22Rv1 (cell line): ENCODE measurements around the gene PHOX2A.
A peak's percentile ranks its signal among the peaks of the same experiment; 100 is the strongest.

ENCODE experiments used
- ZFX ChIP-seq: fragments of 450-650 bp; IDR thresholded peaks from 2 replicates; pipeline ENCODE4 v1.6.1; 2017; ENCODE audit warnings: antibody characterized with exemption, borderline replicate concordance
- TF ChIP-seq, protein P1 (sequence below): fragments of 450-650 bp; IDR thresholded peaks from 2 replicates; pipeline ENCODE4 v1.5.1; 2017; ENCODE audit warnings: mild to moderate bottlenecking

DNA sequence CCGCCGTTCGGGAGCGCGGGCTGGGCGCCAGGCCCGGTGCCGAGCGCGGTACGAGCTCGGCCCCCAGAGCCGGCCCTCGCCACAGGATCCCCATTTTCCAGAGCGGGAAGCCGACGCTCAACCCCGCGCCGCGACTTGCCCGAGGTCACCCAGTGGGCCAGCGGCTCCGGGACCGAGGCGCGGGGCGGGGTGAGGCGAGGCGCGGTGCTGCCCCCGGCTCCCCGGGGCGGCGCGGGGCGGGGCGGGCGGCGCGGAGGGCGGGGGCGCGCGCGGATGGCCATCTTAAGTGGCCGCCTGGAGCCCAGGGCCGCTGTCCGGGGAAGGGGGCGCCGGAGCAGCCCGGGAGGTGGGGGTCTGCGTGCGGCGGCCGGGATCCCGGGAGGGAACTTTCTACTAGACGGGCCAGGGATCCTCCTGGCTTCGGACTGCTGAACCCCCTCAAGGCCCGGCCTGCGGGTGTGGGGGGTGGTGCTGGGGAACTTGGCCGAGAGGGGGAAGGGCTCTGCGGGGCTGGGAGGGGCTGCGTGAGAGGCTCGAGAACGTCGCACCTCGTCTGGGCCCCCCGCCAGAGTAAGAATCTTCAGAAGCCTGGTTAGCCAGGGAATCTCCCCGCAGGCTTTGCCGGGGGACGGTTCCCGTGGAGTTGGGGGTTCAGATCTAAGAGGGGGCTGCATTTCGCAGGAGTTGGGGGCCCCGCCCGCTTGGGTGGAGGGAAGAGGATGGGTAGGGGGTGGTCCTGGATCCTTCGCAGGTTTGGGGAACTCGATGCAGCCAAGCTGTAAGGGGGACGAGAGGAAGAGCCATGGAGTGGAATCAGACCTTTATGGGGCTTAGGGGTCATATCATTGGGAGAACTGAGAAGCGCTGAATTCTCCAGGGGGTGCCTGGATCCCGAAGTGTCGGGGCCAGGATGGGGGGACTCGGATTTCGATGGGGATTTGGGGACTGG is 20.1 kb downstream of the PHOX2A start:
- TF ChIP-seq, protein P1, sequence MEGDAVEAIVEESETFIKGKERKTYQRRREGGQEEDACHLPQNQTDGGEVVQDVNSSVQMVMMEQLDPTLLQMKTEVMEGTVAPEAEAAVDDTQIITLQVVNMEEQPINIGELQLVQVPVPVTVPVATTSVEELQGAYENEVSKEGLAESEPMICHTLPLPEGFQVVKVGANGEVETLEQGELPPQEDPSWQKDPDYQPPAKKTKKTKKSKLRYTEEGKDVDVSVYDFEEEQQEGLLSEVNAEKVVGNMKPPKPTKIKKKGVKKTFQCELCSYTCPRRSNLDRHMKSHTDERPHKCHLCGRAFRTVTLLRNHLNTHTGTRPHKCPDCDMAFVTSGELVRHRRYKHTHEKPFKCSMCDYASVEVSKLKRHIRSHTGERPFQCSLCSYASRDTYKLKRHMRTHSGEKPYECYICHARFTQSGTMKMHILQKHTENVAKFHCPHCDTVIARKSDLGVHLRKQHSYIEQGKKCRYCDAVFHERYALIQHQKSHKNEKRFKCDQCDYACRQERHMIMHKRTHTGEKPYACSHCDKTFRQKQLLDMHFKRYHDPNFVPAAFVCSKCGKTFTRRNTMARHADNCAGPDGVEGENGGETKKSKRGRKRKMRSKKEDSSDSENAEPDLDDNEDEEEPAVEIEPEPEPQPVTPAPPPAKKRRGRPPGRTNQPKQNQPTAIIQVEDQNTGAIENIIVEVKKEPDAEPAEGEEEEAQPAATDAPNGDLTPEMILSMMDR, result peak; percentile 4; the same call in 1 of the 2 replicates
- TF ChIP-seq ZFX, result no peak
